ENCODE data around the gene KRT31.

GRCh38 chr17:41394254-41394996, 3.0 kb downstream of the KRT31 start:
- TF ChIP-seq BHLHE40 (IDR thresholded peaks at IDR 0.05; ENCODE audit: borderline replicate concordance) (no peak), L3MBTL2 (conservative IDR thresholded peaks at IDR 0.05) (no peak), ELF4 (IDR thresholded peaks at IDR 0.05) (no peak), CTBP1 (IDR thresholded peaks at IDR 0.05; ENCODE audit: borderline replicate concordance) (no peak), SUZ12 (IDR thresholded peaks at IDR 0.05) (no peak), PKNOX1 (IDR thresholded peaks at IDR 0.05) (no peak), SP1 (IDR thresholded peaks at IDR 0.05) (no peak), FOXM1 (IDR thresholded peaks at IDR 0.05; ENCODE audit: borderline replicate concordance) (no peak)
